AG04450 (cell line): ENCODE data around the gene IL25. TPM values are rescaled to one million over a fixed set of nuclear protein-coding genes. Genes with fewer than 3 reads are reported as not detected.

Experiments used
- CTCF ChIA-PET: fragments of 300-600, 350-600 bp; formaldehyde crosslinking; extraction: SDS; loops from one replicate; lab custom pipeline; 2022; ENCODE audit warnings: antibody characterized with exemption, inconsistent platforms; lab: Charles Lee
- POLR2A ChIA-PET: fragments of 350-600 bp; formaldehyde crosslinking; extraction: SDS; loops from one replicate; lab custom pipeline; 2021; ENCODE audit warnings: antibody characterized with exemption, inconsistent platforms; lab: Yijun Ruan, JAX
- DNase-seq: peaks from one replicate; pipeline ENCODE4 v3.0.0-alpha.2; 2011; ENCODE audit warnings: low read depth, low spot score
- H3K27ac ChIP-seq: one replicate; pipeline ENCODE4 v1.5.1; 2012; ENCODE audit warnings: low read depth, low read length, control low read depth
- H3K27me3 ChIP-seq: one replicate; pipeline ENCODE4 v1.6.0; 2012; ENCODE audit warnings: low read length; ENCODE audit not compliant: control insufficient read depth, insufficient read depth
- H3K4me3 ChIP-seq: 2 replicates; pipeline ENCODE4 v1.5.1; 2011; ENCODE audit warnings: mild to moderate bottlenecking, low read depth, low read length, control low read depth
- H3K9me3 ChIP-seq: 2 replicates; pipeline ENCODE4 v1.5.1; 2012; ENCODE audit warnings: low read length; ENCODE audit not compliant: control insufficient read depth, insufficient read depth
- polyA plus RNA-seq: library from polyadenylated mRNA; depleted of rRNA; stranded (reverse); fragments of >200 nt; gene quantifications from 2 replicates; pipeline ENCODE4 v1.2.3, GENCODE V29; 2011
- TF ChIP-seq, protein P1 (sequence below): IDR thresholded peaks from 2 replicates; pipeline ENCODE4 v1.5.1; 2011; ENCODE audit warnings: low read depth, low read length, control low read depth, inconsistent platforms

The IL25 gene
- polyA plus RNA-seq, 1 experiment = not detected

- CTCF ChIA-PET = no interaction called here
- POLR2A ChIA-PET = no interaction called here
- TF ChIP-seq, protein P1, sequence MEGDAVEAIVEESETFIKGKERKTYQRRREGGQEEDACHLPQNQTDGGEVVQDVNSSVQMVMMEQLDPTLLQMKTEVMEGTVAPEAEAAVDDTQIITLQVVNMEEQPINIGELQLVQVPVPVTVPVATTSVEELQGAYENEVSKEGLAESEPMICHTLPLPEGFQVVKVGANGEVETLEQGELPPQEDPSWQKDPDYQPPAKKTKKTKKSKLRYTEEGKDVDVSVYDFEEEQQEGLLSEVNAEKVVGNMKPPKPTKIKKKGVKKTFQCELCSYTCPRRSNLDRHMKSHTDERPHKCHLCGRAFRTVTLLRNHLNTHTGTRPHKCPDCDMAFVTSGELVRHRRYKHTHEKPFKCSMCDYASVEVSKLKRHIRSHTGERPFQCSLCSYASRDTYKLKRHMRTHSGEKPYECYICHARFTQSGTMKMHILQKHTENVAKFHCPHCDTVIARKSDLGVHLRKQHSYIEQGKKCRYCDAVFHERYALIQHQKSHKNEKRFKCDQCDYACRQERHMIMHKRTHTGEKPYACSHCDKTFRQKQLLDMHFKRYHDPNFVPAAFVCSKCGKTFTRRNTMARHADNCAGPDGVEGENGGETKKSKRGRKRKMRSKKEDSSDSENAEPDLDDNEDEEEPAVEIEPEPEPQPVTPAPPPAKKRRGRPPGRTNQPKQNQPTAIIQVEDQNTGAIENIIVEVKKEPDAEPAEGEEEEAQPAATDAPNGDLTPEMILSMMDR = no peak
Measured at GRCh38 chr14:23401291-23401690, 28.7 kb downstream of the IL25 start.

GRCh38 chr14:23402296-23403138 is 29.9 kb downstream of the IL25 start:
- DNase-seq = no peak
- Histone ChIP-seq H3K27me3 (peaks cover 5% of the 10 kb centered on the region), H3K9me3 (no peaks in the 10 kb centered on the region), H3K27ac (no peak overlapping the region), H3K4me3 (no peak overlapping the region)
- POLR2A ChIA-PET = no interaction called here
- CTCF ChIA-PET = no interaction called here
- TF ChIP-seq, protein P1 = no peak

More at GRCh38 chr14:23401291-23401690, 28.7 kb downstream of the IL25 start:
- Histone ChIP-seq H3K27me3 (peaks cover 3% of the 10 kb centered on the region), H3K27ac (no peak overlapping the region), H3K4me3 (no peak overlapping the region), H3K9me3 (no peaks in the 10 kb centered on the region)
- no peak for DNase-seq

GRCh38 chr14:23403139-23403438 is 30.5 kb downstream of the IL25 start:
- ChIA-PET POLR2A (no interaction called here), CTCF (no interaction called here)
- no peaks in the 10 kb centered on the region for H3K9me3 ChIP-seq
- TF ChIP-seq, protein P1 = no peak
- no peak overlapping the region for H3K4me3 ChIP-seq
- H3K27ac ChIP-seq = no peak overlapping the region
- DNase-seq = no peak
- peaks cover 10% of the 10 kb centered on the region for H3K27me3 ChIP-seq

GRCh38 chr14:23403908-23404307 is 31.3 kb downstream of the IL25 start:
- no peak for DNase-seq
- Histone ChIP-seq H3K27ac (no peak overlapping the region), H3K9me3 (no peaks in the 10 kb centered on the region), H3K27me3 (peaks cover 12% of the 10 kb centered on the region), H3K4me3 (no peak overlapping the region)
- TF ChIP-seq, protein P1 = no peak
- ChIA-PET CTCF (no interaction called here), POLR2A (no interaction called here)

DNA sequence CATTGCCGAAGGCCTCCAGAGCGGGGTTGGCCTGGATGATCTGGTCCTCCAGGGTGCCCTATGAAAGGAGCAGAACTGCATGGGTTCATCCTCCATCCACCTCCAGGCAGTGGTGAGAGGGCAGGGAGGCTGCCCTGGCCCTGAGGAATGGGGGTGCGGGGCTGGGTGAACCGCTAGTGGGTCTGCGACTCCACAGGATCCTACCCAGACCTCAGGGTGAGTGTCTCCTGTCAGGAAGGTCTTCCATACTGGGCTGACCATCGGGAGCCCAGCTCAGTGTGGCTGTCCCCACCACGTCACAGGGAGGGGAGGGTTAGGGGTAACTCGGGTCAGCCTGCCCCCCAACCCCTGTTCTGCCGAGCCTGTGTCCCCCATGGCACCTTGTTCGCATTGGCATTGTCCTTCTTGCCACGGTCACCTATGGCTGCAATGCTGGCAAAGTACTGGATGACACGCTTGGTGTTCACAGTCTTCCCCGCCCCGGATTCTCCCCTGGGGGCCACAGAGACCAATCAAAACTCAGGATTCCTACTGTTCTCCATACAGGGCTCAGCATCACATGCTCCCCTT is 31.8 kb downstream of the IL25 start:
- Histone ChIP-seq H3K4me3 (no peak overlapping the region), H3K9me3 (no peaks in the 10 kb centered on the region), H3K27me3 (peaks cover 12% of the 10 kb centered on the region), H3K27ac (no peak overlapping the region)
- TF ChIP-seq, protein P1 = no peak
- CTCF ChIA-PET = no interaction called here
- DNase-seq = no peak
- POLR2A ChIA-PET = no interaction called here
